DOHH2 (cell line): ENCODE results near the gene KLF18.

ENCODE experiments used
- H3F3A ChIP-seq: fragments of 200-600 bp; sonication (generic), shearing (Covaris generic); 2 replicates; pipeline ENCODE4 v1.6.0; 2016; ENCODE audit warnings: antibody characterized with exemption, mild to moderate bottlenecking; ENCODE audit not compliant: control insufficient read depth, insufficient read depth
- H3K27ac ChIP-seq: fragments of 200-600 bp; sonication (generic); 2 replicates; pipeline ENCODE4 v1.5.1; 2014; ENCODE audit warnings: low read depth, mild to moderate bottlenecking, low read length, moderate library complexity
- H3K27me3 ChIP-seq: fragments of 200-600 bp; sonication (generic); 2 replicates; pipeline ENCODE4 v1.6.1; 2014; ENCODE audit warnings: mild to moderate bottlenecking, low read length, mixed read lengths; ENCODE audit not compliant: control insufficient read depth
- H3K36me3 ChIP-seq: fragments of 200-600 bp; sonication (generic); 2 replicates; pipeline ENCODE4 v1.6.1; 2014; ENCODE audit warnings: mild to moderate bottlenecking, low read length, moderate library complexity, mixed read lengths; ENCODE audit not compliant: control insufficient read depth
- H3K4me1 ChIP-seq: fragments of 200-600 bp; sonication (generic); 2 replicates; pipeline ENCODE4 v1.6.1; 2014; ENCODE audit warnings: mild to moderate bottlenecking, low read length, mixed read lengths; ENCODE audit not compliant: control insufficient read depth
- H3K4me2 ChIP-seq: fragments of 200-600 bp; sonication (generic); 2 replicates; pipeline ENCODE4 v1.6.0; 2014; ENCODE audit warnings: mild to moderate bottlenecking, low read length, moderate library complexity
- H3K4me3 ChIP-seq: fragments of 200-600 bp; sonication (generic); 2 replicates; pipeline ENCODE4 v1.5.1; 2014; ENCODE audit warnings: mild to moderate bottlenecking, low read length, mixed read lengths
- H3K79me2 ChIP-seq: fragments of 200-600 bp; sonication (generic); 2 replicates; pipeline ENCODE4 v1.6.1; 2014; ENCODE audit warnings: mild to moderate bottlenecking, low read length, mixed read lengths; ENCODE audit not compliant: control insufficient read depth
- H3K9me2 ChIP-seq: fragments of 200-600 bp; sonication (generic); replicated peaks from 2 replicates; pipeline ENCODE4 v1.6.1; 2014; ENCODE audit warnings: mild to moderate bottlenecking, low read length, mixed read lengths; ENCODE audit not compliant: control insufficient read depth
- H3K9me3 ChIP-seq: fragments of 200-600 bp; sonication (generic); 2 replicates; pipeline ENCODE4 v1.6.1; 2014; ENCODE audit warnings: antibody characterized with exemption, low read length, mixed read lengths; ENCODE audit not compliant: control insufficient read depth, insufficient read depth
- H4K20me1 ChIP-seq: fragments of 200-600 bp; sonication (generic); 2 replicates; pipeline ENCODE4 v1.6.0; 2014; ENCODE audit warnings: low read depth, mild to moderate bottlenecking, antibody characterized with exemption, low read length, moderate library complexity; ENCODE audit not compliant: control insufficient read depth, insufficient read depth
- CTCF ChIP-seq: fragments of 200-600 bp; sonication (generic); IDR thresholded peaks from one replicate; pipeline ENCODE4 v1.5.1; 2014; ENCODE audit warnings: antibody characterized with exemption, mild to moderate bottlenecking, low read depth, low read length; ENCODE audit not compliant: poor library complexity, severe bottlenecking
- EZH2phosphoT487 ChIP-seq: fragments of 200-600 bp; sonication (generic); IDR thresholded peaks from 2 replicates; pipeline ENCODE4 v1.6.1; 2017; ENCODE audit warnings: borderline replicate concordance, mild to moderate bottlenecking, antibody characterized with exemption, low read length, moderate library complexity, mixed read lengths

Gene KLF18

GRCh38 chr1:44168520-44169098, 27.2 kb upstream of the KLF18 start:
- Histone ChIP-seq H3K27me3 (no peaks in the 10 kb centered on the region), H3K79me2 (no peaks in the 10 kb centered on the region), H3K36me3 (no peaks in the 10 kb centered on the region), H4K20me1 (no peaks in the 10 kb centered on the region), H3K27ac (no peak overlapping the region), H3K9me3 (no peaks in the 10 kb centered on the region), H3K4me3 (no peak overlapping the region), H3F3A (no peaks in the 10 kb centered on the region), H3K4me1 (no peaks in the 10 kb centered on the region), H3K9me2 (no peaks in the 10 kb centered on the region), H3K4me2 (no peak overlapping the region)
- TF ChIP-seq EZH2phosphoT487 (no peak), CTCF (peak; percentile 37)

DNA sequence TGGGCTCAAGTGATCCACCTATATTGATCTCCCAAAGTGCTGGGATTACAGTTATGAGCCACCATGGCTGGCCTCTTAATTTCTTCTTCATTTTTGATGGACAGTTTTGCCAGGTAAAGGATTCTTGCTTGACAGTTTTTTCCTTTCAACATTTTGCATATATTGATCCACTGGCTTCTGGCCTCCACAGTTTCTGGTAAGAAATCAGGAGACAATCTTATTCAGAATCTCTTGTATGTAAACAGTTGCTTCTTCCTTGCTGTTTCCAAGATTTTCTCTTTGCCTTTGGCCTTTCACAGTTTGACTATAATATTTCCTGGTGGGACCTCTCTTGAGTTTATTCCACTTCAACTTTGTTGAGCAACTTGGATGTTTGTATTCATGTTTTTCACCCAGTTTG, 20.1 kb upstream of the KLF18 start:
- H3K9me2 ChIP-seq, result no peaks in the 10 kb centered on the region
- no peaks in the 10 kb centered on the region for H3K27me3 ChIP-seq
- no peaks in the 10 kb centered on the region for H4K20me1 ChIP-seq
- H3K4me3 ChIP-seq, result no peak overlapping the region
- H3F3A ChIP-seq, result no peaks in the 10 kb centered on the region
- H3K36me3 ChIP-seq, result no peaks in the 10 kb centered on the region
- no peaks in the 10 kb centered on the region for H3K79me2 ChIP-seq
- no peak overlapping the region for H3K4me2 ChIP-seq
- no peak for TF ChIP-seq CTCF
- TF ChIP-seq EZH2phosphoT487, result no peak
- no peak overlapping the region for H3K27ac ChIP-seq
- H3K9me3 ChIP-seq, result no peaks in the 10 kb centered on the region
- H3K4me1 ChIP-seq, result no peaks in the 10 kb centered on the region

DNA sequence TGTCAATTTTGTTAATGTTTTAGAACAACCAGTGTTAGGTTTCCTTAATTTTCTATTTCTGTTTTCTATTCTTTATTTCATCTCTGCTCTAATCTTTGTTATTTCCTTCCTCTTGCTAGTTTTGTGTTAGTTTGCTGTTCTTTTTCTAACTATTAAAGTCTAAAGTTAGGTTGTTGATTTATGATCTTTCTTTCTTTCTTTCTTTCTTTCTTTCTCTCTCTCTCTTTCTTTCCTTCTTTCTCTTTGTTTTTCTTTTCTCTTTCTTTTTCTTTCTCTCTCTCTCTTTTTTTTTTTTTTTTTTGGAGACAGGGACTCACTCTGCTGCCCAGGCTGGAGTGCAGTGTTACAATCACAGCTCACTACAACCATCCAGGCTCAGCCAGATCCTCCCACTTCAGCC, 17.4 kb upstream of the KLF18 start:
- H3K27me3 ChIP-seq, result no peaks in the 10 kb centered on the region
- H3K36me3 ChIP-seq, result no peaks in the 10 kb centered on the region
- no peaks in the 10 kb centered on the region for H3K9me2 ChIP-seq
- no peaks in the 10 kb centered on the region for H4K20me1 ChIP-seq
- H3K9me3 ChIP-seq, result no peaks in the 10 kb centered on the region
- H3K27ac ChIP-seq, result no peak overlapping the region
- TF ChIP-seq CTCF (no peak), EZH2phosphoT487 (no peak)
- no peaks in the 10 kb centered on the region for H3F3A ChIP-seq
- no peak overlapping the region for H3K4me2 ChIP-seq
- no peaks in the 10 kb centered on the region for H3K4me1 ChIP-seq
- no peaks in the 10 kb centered on the region for H3K79me2 ChIP-seq
- no peak overlapping the region for H3K4me3 ChIP-seq

DNA sequence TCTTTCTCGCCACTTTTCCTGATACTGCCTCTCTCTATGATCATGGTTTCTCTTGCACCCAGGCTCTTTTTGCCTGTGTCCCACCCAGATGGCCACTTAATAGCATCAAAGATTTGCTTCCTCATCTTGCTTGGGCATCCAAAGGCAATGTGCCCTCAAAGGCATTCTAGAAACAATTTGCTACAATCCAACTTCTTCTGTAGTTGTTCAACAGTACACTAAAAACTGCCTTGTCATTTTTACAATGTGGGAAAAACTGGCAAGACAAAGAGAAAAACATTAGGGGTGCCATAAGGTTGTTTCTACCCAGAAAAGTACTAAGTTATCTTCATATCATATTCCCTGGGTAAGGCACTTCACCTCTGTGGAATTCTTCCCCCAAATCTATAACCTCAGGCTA, 16.5 kb upstream of the KLF18 start:
- Histone ChIP-seq H3F3A (no peaks in the 10 kb centered on the region), H3K27me3 (no peaks in the 10 kb centered on the region)

More for the DNA sequence above, 16.5 kb upstream of the KLF18 start:
- no peaks in the 10 kb centered on the region for H3K9me3 ChIP-seq
- no peaks in the 10 kb centered on the region for H4K20me1 ChIP-seq
- TF ChIP-seq EZH2phosphoT487, result no peak
- TF ChIP-seq CTCF, result no peak
- no peak overlapping the region for H3K4me2 ChIP-seq
- H3K4me1 ChIP-seq, result no peaks in the 10 kb centered on the region
- no peaks in the 10 kb centered on the region for H3K36me3 ChIP-seq
- H3K27ac ChIP-seq, result no peak overlapping the region
- no peaks in the 10 kb centered on the region for H3K79me2 ChIP-seq
- no peak overlapping the region for H3K4me3 ChIP-seq
- no peaks in the 10 kb centered on the region for H3K9me2 ChIP-seq
